Central memory CD4-positive, alpha-beta T cell (primary cell): Measurements from ENCODE around the gene TAF4.

Source experiments
- DNase-seq: peaks from one replicate; pipeline ENCODE4 v3.0.0; 2022

TAF4 gene

DNA sequence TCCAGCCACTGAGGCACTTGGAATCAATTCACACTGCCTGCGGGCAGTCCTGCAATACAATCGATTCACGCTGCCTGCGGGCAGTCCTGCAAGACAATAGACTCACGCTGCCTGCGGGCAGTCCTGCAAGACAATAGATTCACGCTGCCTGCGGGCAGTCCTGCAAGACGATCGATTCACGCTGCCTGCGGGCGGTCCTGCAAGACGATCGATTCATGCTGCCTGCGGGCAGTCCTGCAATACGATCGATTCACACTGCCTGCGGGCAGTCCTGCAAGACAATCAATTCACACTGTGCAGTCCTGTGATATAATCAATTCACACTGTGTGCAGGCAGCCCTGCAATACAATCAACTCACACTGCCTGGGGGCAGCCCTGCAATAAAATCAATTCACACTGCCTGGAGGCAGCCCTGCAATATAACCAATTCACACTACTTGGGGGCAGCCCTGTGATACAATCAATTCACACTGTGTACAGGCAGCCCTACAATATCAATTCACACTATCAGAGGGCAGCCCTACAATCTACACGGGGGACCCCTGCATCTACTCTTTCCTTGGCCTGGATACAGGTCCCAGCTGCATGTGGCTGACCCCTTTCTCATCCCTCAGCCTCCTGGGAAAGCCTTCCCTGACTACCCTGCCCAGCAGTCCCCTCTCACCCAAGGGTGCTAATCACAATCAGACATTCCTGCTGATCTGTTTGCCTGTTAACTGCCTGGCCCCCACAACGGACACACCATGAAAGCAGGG, 10.4 kb downstream of the TAF4 start:
- DNase-seq = no peak

- DNase-seq = no peak
Observed at GRCh38 chr20:62054451-62054953, 11.2 kb downstream of the TAF4 start.

DNA sequence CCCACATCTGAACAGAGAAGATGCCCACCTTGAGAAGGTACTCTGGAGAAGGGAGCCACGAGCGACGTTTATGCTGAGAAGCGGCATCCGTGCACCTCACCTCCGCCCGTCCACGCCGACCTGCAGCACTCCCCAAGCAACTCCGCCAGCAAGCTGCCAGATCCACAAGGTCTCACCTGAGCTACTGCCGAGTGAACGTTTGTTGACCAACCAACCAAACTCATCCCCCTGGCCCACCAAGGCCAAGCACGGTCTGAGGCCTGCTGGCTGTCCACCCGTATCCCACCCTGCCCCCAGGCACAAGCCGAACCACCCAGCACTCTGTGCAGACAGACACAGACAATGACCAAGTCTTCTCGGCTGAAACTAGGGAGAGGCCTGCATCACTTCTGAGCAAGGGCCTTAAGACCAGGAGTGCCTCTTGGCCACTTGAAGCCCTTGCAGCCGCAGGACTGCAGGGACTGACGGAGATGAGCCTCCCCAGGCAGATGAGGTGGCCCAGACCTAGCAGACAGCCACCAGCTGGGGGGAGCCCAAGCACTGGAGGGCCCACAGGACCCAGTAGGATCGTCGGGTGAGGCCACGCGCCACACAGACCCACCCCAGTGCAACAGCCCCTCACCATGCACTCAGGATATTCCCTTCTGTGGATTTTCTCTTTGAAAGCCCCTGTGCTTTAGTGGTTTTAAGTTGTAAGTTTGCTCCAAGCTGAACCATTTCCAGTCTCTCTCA, 12.1 kb downstream of the TAF4 start:
- DNase-seq = no peak

GRCh38 chr20:62052842-62053464, 12.7 kb downstream of the TAF4 start:
- no peak for DNase-seq

DNA sequence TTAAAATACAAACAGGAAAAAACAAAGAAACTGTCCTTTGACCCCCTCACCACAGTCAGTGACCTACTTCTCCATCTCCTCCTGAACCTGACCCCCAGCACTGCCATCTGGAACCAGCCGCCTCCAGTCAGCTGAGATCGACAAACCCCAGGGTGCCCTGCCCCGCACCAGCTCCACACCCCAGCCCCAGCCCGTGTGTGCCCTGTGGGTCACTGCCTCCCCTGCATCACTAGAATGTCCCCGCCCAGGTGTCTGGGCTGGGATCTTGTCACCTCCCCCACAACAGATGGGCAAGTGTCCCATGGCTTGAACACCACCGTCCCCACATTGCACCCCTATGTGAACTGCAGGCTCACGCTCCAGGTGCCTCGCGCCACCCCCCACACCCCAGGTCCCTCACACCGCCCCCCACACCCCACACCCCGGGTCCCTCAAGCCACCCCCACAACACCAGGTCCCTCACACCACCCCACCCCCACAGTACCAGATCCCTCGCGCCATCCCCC, 13.3 kb downstream of the TAF4 start:
- DNase-seq = no peak

GRCh38 chr20:62051546-62052255, 14.0 kb downstream of the TAF4 start:
- no peak for DNase-seq

DNA sequence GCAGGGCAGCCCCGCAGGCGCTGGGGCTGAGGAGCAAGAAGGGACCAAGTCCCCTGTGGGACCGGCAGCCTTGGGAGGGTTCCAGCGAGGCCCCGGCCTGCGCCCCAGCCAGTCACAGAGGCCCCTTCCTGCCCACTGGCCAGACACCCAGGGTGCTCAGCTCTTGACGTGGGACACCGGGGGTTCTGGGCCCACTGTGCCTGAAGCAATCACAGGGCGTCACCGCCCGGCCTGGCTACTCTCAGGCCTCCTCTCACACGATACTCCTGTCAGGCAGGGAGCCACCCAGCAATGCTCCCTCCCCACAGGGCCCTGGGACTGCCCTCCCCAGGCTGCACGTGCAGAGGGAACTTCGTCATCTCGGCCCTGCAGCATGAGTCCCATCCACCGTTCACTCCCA, 14.5 kb downstream of the TAF4 start:
- DNase-seq = no peak

DNA sequence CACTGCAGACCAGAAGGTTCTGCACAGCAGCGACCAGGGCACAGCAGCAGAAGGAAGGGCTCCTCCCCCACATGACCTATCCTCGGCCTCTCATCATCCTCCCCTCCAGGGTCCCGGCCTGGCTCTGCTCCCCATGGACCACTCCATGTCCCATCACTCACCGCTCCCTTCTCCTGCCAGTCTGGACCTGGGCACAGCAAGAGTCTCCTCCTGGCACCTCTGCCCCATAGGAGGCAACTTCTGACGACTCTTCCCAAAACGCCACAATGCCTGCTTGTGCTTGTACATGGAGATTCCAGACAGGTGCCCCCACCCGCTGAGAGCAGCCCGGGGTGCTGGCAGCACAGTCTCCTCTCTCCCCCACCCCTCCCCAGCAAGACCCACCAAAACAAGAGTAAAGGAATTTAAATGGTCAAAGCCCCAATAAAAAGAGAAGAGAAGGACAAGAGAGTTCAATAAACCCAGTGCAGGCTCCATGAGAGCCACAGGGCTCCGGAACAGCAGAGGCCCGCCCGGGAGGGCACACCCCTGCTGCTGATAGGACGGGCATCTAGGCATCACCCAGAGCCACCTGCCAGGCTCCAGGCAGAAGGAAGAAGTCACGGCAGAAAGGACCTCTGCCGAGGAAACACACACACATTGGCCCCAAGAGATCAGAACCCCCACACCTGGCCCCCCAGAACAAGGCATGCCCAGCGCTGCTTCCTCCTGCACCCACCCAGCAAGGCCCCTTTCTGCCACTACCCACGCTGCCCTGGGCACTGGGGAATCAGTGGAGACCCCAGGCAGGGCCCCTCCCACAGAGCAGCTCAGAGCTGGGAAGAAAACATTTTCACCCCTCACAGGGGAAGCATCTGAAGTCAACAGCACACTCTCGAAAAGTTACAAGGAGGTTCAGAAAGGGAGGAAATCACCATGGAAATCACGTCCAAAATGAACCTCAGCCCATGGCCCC, 15.2 kb downstream of the TAF4 start:
- DNase-seq = no peak

- DNase-seq = no peak
Observed at GRCh38 chr20:62049342-62050165, 16.1 kb downstream of the TAF4 start.

DNA sequence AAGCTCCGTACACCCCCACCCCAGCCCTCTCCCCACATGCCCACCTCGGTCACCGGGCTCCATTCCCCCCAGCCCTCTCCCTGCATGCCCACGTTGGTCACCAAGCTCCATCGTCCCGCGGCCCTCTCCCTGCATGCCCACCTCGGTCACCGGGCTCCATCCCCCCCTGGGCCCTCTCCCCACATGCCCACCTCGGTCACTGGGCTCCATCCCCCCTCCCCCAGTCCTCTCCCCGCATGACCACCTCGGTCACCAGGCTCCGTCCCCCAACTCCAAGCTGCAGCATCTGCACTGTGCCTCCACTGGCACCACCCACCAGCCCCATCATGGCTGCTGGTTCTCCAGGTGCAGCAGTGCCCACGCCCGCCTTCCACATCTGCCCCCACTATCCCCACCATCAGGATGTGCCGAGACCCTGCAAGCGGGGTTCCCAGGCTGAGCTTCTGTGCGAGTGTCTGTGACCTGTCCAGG, 16.8 kb downstream of the TAF4 start:
- DNase-seq = no peak

GRCh38 chr20:62048346-62048761, 17.3 kb downstream of the TAF4 start:
- no peak for DNase-seq

- no peak for DNase-seq
Observed at GRCh38 chr20:62047666-62048345, 17.9 kb downstream of the TAF4 start.

DNA sequence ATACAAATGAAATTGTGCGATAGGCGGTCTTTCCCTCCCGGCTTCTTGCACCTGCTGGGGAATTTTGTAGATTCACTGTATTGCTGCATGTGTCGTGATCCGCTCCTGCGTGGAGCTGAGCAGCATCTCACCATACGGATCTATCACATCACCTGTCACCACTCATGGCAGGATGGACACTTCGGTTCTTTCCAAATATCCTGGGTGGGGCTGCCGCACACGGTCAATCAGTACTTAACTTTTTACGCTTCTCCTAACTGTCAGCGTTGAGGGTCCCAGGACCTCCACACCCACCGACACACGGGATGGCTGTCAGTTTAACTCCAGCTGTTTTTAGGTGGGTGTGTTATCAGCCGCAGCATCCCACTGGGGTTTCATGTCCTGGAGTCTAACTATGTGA, 19.2 kb downstream of the TAF4 start:
- DNase-seq = no peak

GRCh38 chr20:62045529-62046285, 20.0 kb downstream of the TAF4 start:
- no peak for DNase-seq

DNA sequence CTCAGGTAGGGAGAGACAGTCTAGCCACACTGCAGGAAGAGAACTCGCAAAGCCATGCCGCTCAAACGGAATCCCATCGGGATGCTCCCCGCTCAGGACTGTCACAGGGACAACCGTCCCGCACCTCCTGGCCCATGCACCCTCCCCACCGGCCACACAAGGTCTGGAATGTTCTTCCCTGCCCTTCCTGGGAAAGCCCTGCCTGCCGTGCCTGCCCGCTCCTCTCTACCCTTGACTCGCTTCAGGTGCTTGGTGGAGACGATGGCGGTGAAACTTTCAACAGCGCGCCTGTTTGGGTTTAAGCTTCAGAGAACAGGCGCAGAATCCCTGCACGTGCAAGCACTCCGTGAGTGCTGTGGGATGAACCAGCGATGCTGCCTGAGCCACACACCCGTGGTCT, 20.6 kb downstream of the TAF4 start:
- DNase-seq = no peak

GRCh38 chr20:62044631-62045030, 21.1 kb downstream of the TAF4 start:
- DNase-seq = no peak

- no peak for DNase-seq
Observed at GRCh38 chr20:62043131-62043914, 22.4 kb downstream of the TAF4 start.
